Mesenchymal stem cell (in vitro differentiated cells and primary cell): ENCODE data around the gene HIVEP3.

Experiments used
- DNase-seq: peaks from one replicate; pipeline ENCODE4 v3.0.0-alpha.2; 2013
- H2AFZ ChIP-seq: one replicate; pipeline ENCODE4 v1.6.1; 2013; ENCODE audit warnings: low read depth, mild to moderate bottlenecking, control low read depth, inconsistent platforms, low read length, moderate library complexity
- H2AK5ac ChIP-seq: 2 replicates; pipeline ENCODE4 v1.6.1; 2013; ENCODE audit warnings: low read length, moderate library complexity, mild to moderate bottlenecking, inconsistent platforms; ENCODE audit not compliant: severe bottlenecking
- H2BK120ac ChIP-seq: one replicate; pipeline ENCODE4 v1.6.1; 2013; ENCODE audit warnings: low read depth, mild to moderate bottlenecking, inconsistent platforms, low read length, moderate library complexity
- H2BK12ac ChIP-seq, 2 experiments: one replicate each; pipeline ENCODE4 v1.6.1; 2013; ENCODE audit warnings: inconsistent platforms in 2 of 2, low read length in 2 of 2, mild to moderate bottlenecking in 2 of 2, moderate library complexity in 2 of 2, control low read depth in 1 of 2
- H2BK15ac ChIP-seq: one replicate; pipeline ENCODE4 v1.6.1; 2013; ENCODE audit warnings: mild to moderate bottlenecking, low read depth, inconsistent platforms; ENCODE audit not compliant: poor library complexity, severe bottlenecking
- H2BK5ac ChIP-seq: 2 replicates; pipeline ENCODE4 v1.6.1; 2013; ENCODE audit warnings: low read depth, mild to moderate bottlenecking, low read length, control low read depth, inconsistent platforms; ENCODE audit not compliant: poor library complexity, severe bottlenecking
- H3K14ac ChIP-seq, 2 experiments: one replicate each; pipeline ENCODE4 v1.6.1; 2013; ENCODE audit warnings: inconsistent platforms in 2 of 2, low read length in 2 of 2, control low read depth in 1 of 2, mild to moderate bottlenecking in 1 of 2, moderate library complexity in 1 of 2
- H3K18ac ChIP-seq, 2 experiments: one replicate each; pipeline ENCODE4 v1.6.1; 2013; ENCODE audit warnings: inconsistent platforms in 2 of 2, low read length in 2 of 2, control low read depth in 1 of 2, low read depth in 1 of 2, mild to moderate bottlenecking in 1 of 2
- H3K23ac ChIP-seq, 2 experiments: one replicate each; pipeline ENCODE4 v1.6.1; 2013; ENCODE audit warnings: inconsistent platforms in 2 of 2, low read length in 2 of 2, mild to moderate bottlenecking in 2 of 2, moderate library complexity in 2 of 2, control low read depth in 1 of 2
- H3K27ac ChIP-seq: 2 replicates; pipeline ENCODE4 v1.5.1; 2013; ENCODE audit warnings: mild to moderate bottlenecking, moderate library complexity, low read length, control low read depth, inconsistent platforms; ENCODE audit not compliant: poor library complexity, severe bottlenecking
- H3K27me3 ChIP-seq, 2 experiments: 2 replicates each; pipeline versions ENCODE4 v1.6.1 to v1.7.0; 2013; ENCODE audit warnings: low read length in 2 of 2, mild to moderate bottlenecking in 2 of 2, moderate library complexity in 2 of 2, control low read depth in 1 of 2, inconsistent platforms in 1 of 2; ENCODE audit not compliant: control insufficient read depth in 1 of 2, insufficient read depth in 1 of 2
- H3K36me3 ChIP-seq, 2 experiments: 2 replicates each; pipeline versions ENCODE4 v1.6.1 to v1.7.0; 2013; ENCODE audit warnings: low read length in 2 of 2, control low read depth in 1 of 2, inconsistent platforms in 1 of 2, low read depth in 1 of 2, mild to moderate bottlenecking in 1 of 2; ENCODE audit not compliant: insufficient read depth in 2 of 2, control insufficient read depth in 1 of 2
- H3K4ac ChIP-seq, 2 experiments: one replicate each; pipeline ENCODE4 v1.6.1; 2013; ENCODE audit warnings: inconsistent platforms in 2 of 2, low read length in 2 of 2, mild to moderate bottlenecking in 2 of 2, moderate library complexity in 2 of 2, control low read depth in 1 of 2, low read depth in 1 of 2
- H3K4me1 ChIP-seq: 2 replicates; pipeline ENCODE4 v1.6.1; 2013; ENCODE audit warnings: low read depth, low read length, control low read depth; ENCODE audit not compliant: control insufficient read depth, insufficient read depth
- H3K4me2 ChIP-seq: 2 replicates; pipeline ENCODE4 v1.6.1; 2013; ENCODE audit warnings: low read length, mild to moderate bottlenecking, inconsistent platforms; ENCODE audit not compliant: poor library complexity, severe bottlenecking
- H3K4me3 ChIP-seq, 2 experiments: 2 replicates each; pipeline versions ENCODE4 v1.5.1 to v1.7.0; 2013; ENCODE audit warnings: low read length in 2 of 2, mild to moderate bottlenecking in 2 of 2, control low read depth in 1 of 2, low read depth in 1 of 2; ENCODE audit not compliant: insufficient read depth in 1 of 2
- H3K79me1 ChIP-seq: replicated peaks from 2 replicates; pipeline ENCODE4 v1.6.1; 2013; ENCODE audit warnings: mild to moderate bottlenecking, control low read depth, low read length, inconsistent platforms; ENCODE audit not compliant: poor library complexity, severe bottlenecking
- H3K9ac ChIP-seq: 2 replicates; pipeline ENCODE4 v1.7.0; 2013; ENCODE audit warnings: mild to moderate bottlenecking, low read length, moderate library complexity
- H3K9me3 ChIP-seq: 2 replicates; pipeline ENCODE4 v1.7.0; 2013; ENCODE audit warnings: mild to moderate bottlenecking, low read length; ENCODE audit not compliant: control insufficient read depth
- H4K8ac ChIP-seq: one replicate; pipeline ENCODE4 v1.6.1; 2013; ENCODE audit warnings: inconsistent platforms, mild to moderate bottlenecking, low read length, moderate library complexity
- H4K91ac ChIP-seq: one replicate; pipeline ENCODE4 v1.6.1; 2013; ENCODE audit warnings: mild to moderate bottlenecking, low read length, inconsistent platforms
- WGBS: methylation state at CpG from one replicate; pipeline ENCODE4 v1.1.7; 2013; ENCODE audit warnings: mixed read lengths; 5-methylcytosine and 5-hydroxymethylcytosine counted together

Gene HIVEP3

DNA sequence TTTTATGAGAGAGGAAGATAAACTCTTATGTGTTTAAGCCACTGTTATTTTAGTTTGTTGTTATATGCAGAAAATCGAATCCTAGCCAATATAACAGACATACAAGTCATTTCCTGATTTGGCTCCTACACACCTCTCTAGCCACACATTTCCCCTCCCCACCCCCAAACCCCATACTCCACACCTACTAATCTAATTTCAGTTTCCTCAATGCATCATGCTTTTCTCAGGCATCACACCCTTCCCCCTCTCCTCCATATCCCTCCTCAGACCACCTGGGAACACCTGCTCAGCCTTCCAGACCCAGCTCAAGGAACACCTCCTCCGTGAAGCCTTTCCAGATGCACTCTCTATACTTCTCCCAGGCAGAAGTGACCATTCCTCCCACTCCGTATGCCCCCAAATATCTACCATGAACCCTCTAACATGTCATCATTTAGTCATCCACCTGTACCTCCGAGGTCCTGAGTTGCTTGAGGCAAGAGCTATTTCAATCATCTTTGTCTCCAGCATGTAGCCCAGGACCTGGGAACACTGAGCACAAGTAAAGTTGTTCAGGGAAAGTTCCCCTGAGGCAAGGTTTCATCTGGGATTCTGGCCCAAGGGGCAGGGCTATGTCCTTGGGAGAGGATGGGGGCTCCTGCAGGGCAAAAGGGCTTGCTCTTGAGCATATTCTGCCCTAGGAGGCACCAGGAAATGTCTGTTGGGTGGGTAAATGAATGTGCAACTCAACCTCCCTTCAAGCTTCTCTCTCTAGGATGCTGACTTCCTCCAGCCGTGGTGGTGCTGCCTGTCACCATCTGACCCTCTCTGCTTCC lies 126.8 kb downstream of the HIVEP3 start:
- no peak overlapping the region for H2AK5ac ChIP-seq
- H3K36me3 ChIP-seq: no peaks in the 10 kb centered on the region
- no peak overlapping the region for H4K91ac ChIP-seq
- peak overlapping the region in 1 of 2 experiments; percentile 9 for H3K14ac ChIP-seq
- no peak overlapping the region for H2AFZ ChIP-seq
- H2BK15ac ChIP-seq: no peak overlapping the region
- H3K4me3 ChIP-seq: no peak overlapping the region
- H3K9ac ChIP-seq: no peak overlapping the region
- H3K9me3 ChIP-seq: no peaks in the 10 kb centered on the region
- H3K79me1 ChIP-seq: peaks cover 18% of the 10 kb centered on the region
- H2BK5ac ChIP-seq: no peak overlapping the region
- H3K23ac ChIP-seq: no peak overlapping the region
- peaks cover 4% of the 10 kb centered on the region for H3K4me1 ChIP-seq
- H3K27ac ChIP-seq: no peak overlapping the region
- H3K4me2 ChIP-seq: no peak overlapping the region
- no peak overlapping the region for H3K18ac ChIP-seq
- WGBS: 74% methylated on average over 5 of the region's 5 CpGs
- H3K4ac ChIP-seq: no peak overlapping the region
- DNase-seq: no peak
- no peak overlapping the region for H2BK120ac ChIP-seq
- H2BK12ac ChIP-seq: no peak overlapping the region
- no peak overlapping the region for H4K8ac ChIP-seq
- peaks cover 0 to 37% of the 10 kb centered on the region in 2 experiments for H3K27me3 ChIP-seq

DNA sequence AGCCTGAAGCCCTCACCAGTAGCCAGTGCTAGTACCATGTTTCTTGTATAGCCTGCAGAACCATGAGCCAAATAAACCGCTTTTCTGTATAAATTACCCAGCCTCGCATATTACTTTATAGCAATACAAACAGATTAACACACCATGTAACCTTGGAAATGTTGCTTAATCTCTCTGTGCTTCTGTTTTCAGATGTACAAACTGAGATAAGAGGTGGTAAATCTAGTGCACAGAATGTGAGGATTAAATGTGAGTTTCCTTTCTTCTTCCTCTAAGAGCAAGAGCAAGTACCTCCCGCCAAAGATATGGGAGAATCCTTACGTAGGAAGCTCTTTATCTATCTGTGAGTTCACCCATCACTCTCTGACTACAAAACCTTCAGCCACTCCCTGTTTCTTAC lies 128.4 kb downstream of the HIVEP3 start:
- no peaks in the 10 kb centered on the region for H3K36me3 ChIP-seq
- no peak overlapping the region for H2AK5ac ChIP-seq
- H3K79me1 ChIP-seq: peaks cover 25% of the 10 kb centered on the region
- no peak overlapping the region for H3K4ac ChIP-seq
- no peak overlapping the region for H3K14ac ChIP-seq
- H2BK120ac ChIP-seq: no peak overlapping the region
- H3K4me2 ChIP-seq: no peak overlapping the region
- DNase-seq: no peak
- 67% methylated on average over 2 of the region's 4 CpGs for WGBS
- no peak overlapping the region for H3K9ac ChIP-seq
- H3K18ac ChIP-seq: no peak overlapping the region
- H4K8ac ChIP-seq: no peak overlapping the region
- H2BK15ac ChIP-seq: no peak overlapping the region
- no peaks in the 10 kb centered on the region for H3K9me3 ChIP-seq
- H3K27ac ChIP-seq: no peak overlapping the region
- peaks cover 0 to 37% of the 10 kb centered on the region in 2 experiments for H3K27me3 ChIP-seq
- peaks cover 4% of the 10 kb centered on the region for H3K4me1 ChIP-seq
- no peak overlapping the region for H2BK5ac ChIP-seq
- H2BK12ac ChIP-seq: no peak overlapping the region
- H3K23ac ChIP-seq: no peak overlapping the region
- H3K4me3 ChIP-seq: no peak overlapping the region
- H2AFZ ChIP-seq: no peak overlapping the region
- no peak overlapping the region for H4K91ac ChIP-seq

GRCh38 chr1:41789661-41790330 lies 128.9 kb downstream of the HIVEP3 start:
- Histone ChIP-seq H3K27me3 (peaks cover 0 to 37% of the 10 kb centered on the region in 2 experiments), H3K4me3 (no peak overlapping the region), H3K4me2 (no peak overlapping the region), H2AK5ac (no peak overlapping the region), H3K9me3 (no peaks in the 10 kb centered on the region), H2BK120ac (no peak overlapping the region), H3K14ac (no peak overlapping the region), H2BK5ac (no peak overlapping the region), H2BK15ac (no peak overlapping the region), H3K4me1 (peaks cover 4% of the 10 kb centered on the region), H3K27ac (no peak overlapping the region), H3K23ac (no peak overlapping the region), H4K8ac (no peak overlapping the region), H3K4ac (no peak overlapping the region), H3K9ac (no peak overlapping the region), H2AFZ (no peak overlapping the region), H3K36me3 (no peaks in the 10 kb centered on the region), H3K18ac (no peak overlapping the region), H2BK12ac (no peak overlapping the region), H3K79me1 (peaks cover 25% of the 10 kb centered on the region), H4K91ac (no peak overlapping the region)
- no peak for DNase-seq
- 87% methylated on average over 3 of the region's 3 CpGs for WGBS

DNA sequence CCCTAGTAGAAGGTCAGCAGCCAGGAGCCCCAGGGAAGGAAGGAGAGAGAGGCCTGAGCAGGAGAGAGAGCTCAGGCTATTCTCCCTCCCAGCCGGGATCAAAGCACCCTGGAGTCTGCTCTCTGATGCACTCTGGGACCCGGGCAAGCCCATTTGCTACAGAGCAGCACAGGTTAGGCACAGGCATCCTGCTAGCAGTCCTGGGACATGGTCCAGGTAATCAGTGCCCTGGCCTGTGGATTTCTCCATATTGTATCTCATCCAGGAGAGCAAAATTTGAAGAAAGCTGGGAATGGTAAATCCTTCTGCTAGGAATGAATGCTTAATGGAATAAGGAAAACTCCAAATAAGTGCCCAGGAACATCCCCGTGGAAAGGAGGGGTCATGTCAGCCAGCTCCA lies 130.3 kb downstream of the HIVEP3 start:
- H3K14ac ChIP-seq: no peak overlapping the region
- no peak overlapping the region for H2AFZ ChIP-seq
- no peaks in the 10 kb centered on the region for H3K9me3 ChIP-seq
- no peak overlapping the region for H2BK120ac ChIP-seq
- H3K23ac ChIP-seq: no peak overlapping the region
- no peak overlapping the region for H4K91ac ChIP-seq
- no peak overlapping the region for H2AK5ac ChIP-seq
- no peaks in the 10 kb centered on the region for H3K36me3 ChIP-seq
- no peak overlapping the region for H2BK12ac ChIP-seq
- H3K18ac ChIP-seq: no peak overlapping the region
- H3K27me3 ChIP-seq: peaks cover 0 to 37% of the 10 kb centered on the region in 2 experiments
- 65% methylated on average over 3 of the region's 3 CpGs for WGBS
- H3K4ac ChIP-seq: no peak overlapping the region
- H3K4me2 ChIP-seq: no peak overlapping the region
- no peak overlapping the region for H3K9ac ChIP-seq
- no peak overlapping the region for H2BK15ac ChIP-seq
- no peak overlapping the region for H3K27ac ChIP-seq
- no peak overlapping the region for H2BK5ac ChIP-seq
- H3K4me1 ChIP-seq: peaks cover 12% of the 10 kb centered on the region
- H4K8ac ChIP-seq: no peak overlapping the region
- no peak overlapping the region for H3K4me3 ChIP-seq
- H3K79me1 ChIP-seq: peaks cover 25% of the 10 kb centered on the region
- no peak for DNase-seq
